ENCODE results near the gene LRRC45.

LRRC45 gene

DNA sequence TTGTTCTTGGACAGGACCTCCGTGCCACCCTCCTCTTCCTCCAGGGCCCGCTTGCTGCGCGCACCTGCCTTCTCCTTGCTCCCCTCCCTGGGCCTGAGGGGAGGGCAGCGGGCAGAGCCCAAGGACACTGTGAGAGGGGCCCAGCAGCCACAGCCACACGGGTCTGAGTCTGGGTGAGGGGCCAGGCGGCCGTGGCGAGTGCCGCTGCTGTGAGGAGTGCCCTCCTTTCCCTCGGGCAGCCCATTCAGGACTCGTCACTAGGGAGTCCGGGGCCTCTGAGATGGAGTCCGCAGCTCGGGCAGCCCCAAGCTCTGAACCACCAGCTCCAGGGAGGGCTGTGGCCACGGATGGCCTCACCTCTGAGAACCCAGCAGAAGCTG, 36.9 kb downstream of the LRRC45 start:
- H3K4me3 ChIP-seq (ENCODE audit: low read depth, low read length) = no peak overlapping the region
- TF ChIP-seq, protein P1, sequence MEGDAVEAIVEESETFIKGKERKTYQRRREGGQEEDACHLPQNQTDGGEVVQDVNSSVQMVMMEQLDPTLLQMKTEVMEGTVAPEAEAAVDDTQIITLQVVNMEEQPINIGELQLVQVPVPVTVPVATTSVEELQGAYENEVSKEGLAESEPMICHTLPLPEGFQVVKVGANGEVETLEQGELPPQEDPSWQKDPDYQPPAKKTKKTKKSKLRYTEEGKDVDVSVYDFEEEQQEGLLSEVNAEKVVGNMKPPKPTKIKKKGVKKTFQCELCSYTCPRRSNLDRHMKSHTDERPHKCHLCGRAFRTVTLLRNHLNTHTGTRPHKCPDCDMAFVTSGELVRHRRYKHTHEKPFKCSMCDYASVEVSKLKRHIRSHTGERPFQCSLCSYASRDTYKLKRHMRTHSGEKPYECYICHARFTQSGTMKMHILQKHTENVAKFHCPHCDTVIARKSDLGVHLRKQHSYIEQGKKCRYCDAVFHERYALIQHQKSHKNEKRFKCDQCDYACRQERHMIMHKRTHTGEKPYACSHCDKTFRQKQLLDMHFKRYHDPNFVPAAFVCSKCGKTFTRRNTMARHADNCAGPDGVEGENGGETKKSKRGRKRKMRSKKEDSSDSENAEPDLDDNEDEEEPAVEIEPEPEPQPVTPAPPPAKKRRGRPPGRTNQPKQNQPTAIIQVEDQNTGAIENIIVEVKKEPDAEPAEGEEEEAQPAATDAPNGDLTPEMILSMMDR (IDR thresholded peaks at IDR 0.05; ENCODE audit: low read depth, low read length) = no peak

DNA sequence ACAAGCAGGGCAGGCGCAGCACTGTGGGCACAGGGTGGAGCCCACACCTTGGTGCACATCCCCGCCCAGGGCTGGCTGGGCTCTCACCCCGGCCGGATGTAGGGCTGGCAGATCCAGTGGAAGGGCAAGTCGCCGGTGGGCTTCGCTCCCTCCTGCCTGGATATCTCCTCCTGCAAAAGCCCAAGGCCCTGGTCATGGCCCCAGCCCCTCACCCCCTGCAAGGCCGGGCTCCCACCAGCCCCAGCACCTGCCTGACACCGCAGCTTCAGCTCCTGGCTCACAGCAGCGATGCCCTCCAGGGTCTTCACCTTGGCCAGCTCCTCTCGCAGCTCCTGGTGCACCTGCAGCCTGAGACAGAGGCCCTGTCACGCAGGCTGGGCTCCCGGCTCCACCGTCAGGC, 37.5 kb downstream of the LRRC45 start:
- no peak overlapping the region for H3K4me3 ChIP-seq (ENCODE audit: low read depth, low read length)

DNA sequence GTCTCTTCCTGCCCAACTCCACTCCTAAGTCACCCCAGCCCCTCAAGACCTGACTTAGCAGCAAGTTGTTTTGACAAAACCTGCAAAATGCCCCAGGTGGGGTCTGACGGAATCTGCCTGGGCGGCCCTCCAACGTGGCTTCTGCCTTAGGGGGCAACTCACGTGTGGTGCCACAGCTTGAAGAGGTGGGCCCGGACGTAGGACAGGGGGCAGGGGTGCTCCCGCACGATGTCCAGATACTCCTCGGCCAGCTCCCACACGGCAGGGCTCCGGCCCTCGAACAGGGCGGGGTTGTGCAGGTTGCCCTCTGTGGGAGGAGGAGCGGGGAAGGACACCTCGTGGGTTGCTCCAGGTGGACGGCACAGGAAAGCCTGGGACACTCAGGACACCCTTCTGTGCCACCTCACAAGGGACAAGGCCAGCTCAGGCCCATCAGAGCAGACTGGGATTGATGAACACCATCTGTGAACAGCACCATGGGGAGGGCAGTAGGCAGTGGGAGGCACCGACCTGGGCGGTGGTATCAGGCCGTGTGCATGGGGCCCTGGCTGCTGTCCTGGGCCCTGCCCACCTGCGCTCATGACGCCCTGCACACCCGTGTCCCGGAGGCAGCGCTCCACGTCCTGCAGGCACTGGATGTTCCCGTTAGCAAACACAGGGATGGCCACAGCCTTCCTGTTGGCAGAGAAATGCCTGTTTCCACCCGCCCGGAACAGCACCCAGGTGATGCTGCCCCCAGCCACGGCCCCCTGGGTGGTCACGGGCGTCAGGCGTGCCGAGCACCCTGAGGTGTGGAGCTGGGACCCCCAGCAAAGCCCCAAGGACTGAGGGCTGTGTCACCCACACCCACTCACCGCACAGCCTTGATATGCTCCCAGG, 38.2 kb downstream of the LRRC45 start:
- H3K4me3 ChIP-seq (ENCODE audit: low read depth, low read length) = no peak overlapping the region
- TF ChIP-seq, protein P1 (IDR thresholded peaks at IDR 0.05; ENCODE audit: low read depth, low read length) = no peak

More for the DNA sequence above, 37.5 kb downstream of the LRRC45 start:
- TF ChIP-seq, protein P1 (IDR thresholded peaks at IDR 0.05; ENCODE audit: low read depth, low read length) = no peak

DNA sequence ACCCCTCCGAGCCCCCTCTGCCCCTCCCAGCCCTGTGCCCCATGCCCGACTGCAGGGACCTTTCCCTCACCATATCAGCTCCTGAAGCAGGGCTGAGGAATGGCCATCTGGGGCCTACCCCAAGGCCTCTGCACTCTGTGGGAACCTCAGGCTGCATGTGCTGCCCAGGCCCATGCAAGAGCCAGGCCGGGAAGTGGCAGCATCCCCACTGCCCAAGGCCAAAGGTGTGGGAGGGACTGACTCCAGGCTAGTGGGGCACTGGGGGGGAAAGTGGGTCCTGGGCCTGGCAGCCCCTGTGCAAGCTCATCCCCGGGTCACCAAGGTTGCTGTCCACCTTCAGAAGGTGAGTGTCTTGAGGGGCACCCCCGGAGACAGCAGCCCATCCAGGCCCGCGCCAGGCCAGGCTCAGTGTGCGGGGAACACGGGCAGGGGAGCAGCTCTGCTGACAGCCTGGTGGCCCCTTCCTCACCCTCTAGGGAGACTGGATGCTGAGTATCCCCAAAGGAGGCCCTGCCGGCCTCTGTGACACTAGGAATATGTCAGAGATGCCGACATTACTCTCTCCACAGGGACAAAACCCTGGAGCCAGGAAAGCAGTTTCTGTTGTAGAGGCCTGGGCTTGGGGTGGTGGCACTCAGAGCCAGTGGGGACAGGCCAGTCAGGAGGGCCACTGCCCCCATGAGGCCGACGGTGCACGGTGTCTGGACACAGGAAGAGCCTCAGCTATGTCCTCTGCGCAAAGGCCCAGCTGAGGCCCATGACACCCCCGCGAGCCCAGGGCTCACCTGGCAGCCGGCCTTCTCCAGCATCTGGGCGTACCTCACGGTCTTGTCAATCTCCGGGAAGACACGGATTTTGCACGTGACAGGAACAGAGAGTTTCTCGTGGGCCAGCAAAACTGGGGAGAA, 39.2 kb downstream of the LRRC45 start:
- TF ChIP-seq, protein P1 (IDR thresholded peaks at IDR 0.05; ENCODE audit: low read depth, low read length) = no peak

DNA sequence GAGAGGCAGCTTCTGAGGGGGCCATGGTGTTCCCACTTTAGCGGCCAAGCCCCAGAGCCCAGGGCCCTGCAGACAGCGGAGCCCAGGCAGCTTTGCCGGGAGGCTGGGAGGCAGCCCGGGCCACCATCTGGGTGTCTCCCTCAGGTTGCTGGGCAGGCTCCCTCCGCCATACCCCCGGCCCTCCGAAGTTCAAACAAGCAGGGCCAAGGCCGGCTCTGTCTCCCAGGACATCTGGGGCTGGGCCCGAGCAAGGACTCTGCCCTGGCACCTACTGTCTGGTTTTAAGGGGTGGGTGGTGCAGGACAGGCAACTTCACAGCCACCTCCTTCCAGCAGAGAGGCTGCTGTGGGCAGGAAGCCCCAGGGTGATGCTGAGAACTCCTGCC, 39.9 kb downstream of the LRRC45 start:
- TF ChIP-seq, protein P1 (IDR thresholded peaks at IDR 0.05; ENCODE audit: low read depth, low read length) = no peak
- no peak overlapping the region for H3K4me3 ChIP-seq (ENCODE audit: low read depth, low read length)

More for the DNA sequence above, 39.2 kb downstream of the LRRC45 start:
- H3K4me3 ChIP-seq (ENCODE audit: low read depth, low read length) = no peak overlapping the region

DNA sequence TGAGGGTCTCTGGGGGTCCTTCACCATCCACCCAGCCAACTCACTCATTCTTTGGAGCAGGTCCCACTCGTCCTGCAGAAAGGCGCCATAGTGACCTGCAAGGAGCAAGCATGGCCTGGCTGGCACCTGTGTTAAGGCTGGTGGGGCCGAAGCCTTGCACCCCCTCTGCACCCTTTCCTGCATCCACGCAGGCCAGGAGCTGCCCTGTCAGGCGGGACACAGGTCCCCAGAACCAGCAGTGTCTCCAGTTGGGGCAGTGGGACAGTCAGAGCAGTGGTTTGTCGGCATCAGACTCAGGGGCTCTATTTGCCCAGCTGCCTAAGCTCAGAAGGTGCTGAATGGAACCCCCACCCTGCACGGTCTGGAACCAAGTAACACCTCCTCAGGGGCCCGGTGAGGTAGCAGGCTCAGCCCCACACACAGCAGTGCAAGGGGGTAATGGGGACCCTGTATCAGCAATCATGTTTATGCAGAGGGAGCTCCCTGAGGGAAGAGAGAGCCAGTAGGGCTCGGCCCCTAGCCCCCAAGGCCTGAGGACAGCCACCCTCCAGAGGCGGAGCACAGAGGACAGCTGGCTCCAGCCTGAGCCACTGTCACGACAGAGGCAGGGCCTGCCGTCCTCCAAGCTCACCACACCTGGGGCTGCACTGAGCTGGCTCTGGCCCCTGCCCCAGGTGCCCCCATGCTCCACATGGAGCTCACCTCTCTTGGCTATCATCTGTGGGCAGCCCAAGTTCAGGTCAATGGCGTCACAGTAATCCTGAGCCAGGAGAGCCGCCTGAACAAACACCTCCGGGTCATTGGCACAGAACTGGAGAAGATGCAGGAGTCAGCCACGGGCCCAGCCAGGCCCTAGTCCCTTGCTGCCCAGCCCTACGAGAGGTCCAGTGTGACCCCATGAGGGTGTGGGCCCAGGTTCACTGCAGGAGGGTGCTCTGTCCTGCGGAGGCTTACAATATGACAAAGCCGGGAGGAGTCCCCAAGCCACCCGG, 40.6 kb downstream of the LRRC45 start:
- TF ChIP-seq, protein P1 (IDR thresholded peaks at IDR 0.05; ENCODE audit: low read depth, low read length) = no peak
- no peak overlapping the region for H3K4me3 ChIP-seq (ENCODE audit: low read depth, low read length)

Measured in WI38 (cell line).